ENCODE data around the gene MBOAT2.
"Not testable (repeated sequence)": the region's sequence is repeated elsewhere in the genome, so short reads cannot be mapped to it uniquely, and the experiment has no call there.

The MBOAT2 gene

DNA sequence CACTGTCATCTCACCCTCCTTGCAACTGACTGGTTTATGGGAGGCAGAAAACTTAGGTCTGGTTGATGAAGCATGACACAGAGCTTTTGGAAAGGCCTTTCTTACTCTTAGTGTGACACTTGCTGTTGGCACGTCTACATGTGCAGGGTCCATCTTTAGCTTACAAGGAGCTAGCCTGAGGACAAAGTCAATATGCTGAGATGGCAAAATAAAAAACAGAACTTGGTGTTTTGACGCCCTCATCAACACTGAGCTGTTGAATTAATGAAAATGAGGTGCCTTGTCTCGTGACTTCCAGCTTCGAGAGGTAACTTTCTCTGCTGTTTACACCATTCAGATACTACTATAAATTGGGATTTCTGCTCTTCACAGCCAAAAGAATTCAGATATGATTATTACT lies 87.5 kb downstream of the MBOAT2 start:
- no peak overlapping the region for H3K4me3 ChIP-seq (ENCODE audit: low read length, poor library complexity, severe bottlenecking)
- H3K4me1 ChIP-seq (ENCODE audit: insufficient read depth, low read length, poor library complexity, severe bottlenecking), result no peaks in the 10 kb centered on the region
- no peak overlapping the region for H3K4me2 ChIP-seq (ENCODE audit: low read depth, low read length, poor library complexity, severe bottlenecking)
- no peaks in the 10 kb centered on the region; the same call in 1 of the 2 replicates for H3K36me3 ChIP-seq (ENCODE audit: insufficient read depth, low read length)
- H4K20me1 ChIP-seq (ENCODE audit: insufficient read depth, low read length, poor library complexity, severe bottlenecking), result no peaks in the 10 kb centered on the region
- H3K27me3 ChIP-seq (ENCODE audit: insufficient read depth, low read length, poor library complexity, severe bottlenecking), result no peaks in the 10 kb centered on the region
- H3K9me2 ChIP-seq (replicated peaks; ENCODE audit: low read depth, low read length), result no peaks in the 10 kb centered on the region
- H3F3A ChIP-seq (ENCODE audit: low read depth), result no peaks in the 10 kb centered on the region
- H3K9ac ChIP-seq (ENCODE audit: low read depth, low read length, poor library complexity, severe bottlenecking), result no peak overlapping the region
- H3K9me3 ChIP-seq (ENCODE audit: insufficient read depth, low read depth, low read length), result peaks cover 8% of the 10 kb centered on the region; the same call in 1 of the 2 replicates
- no peak for TF ChIP-seq EZH2phosphoT487 (IDR thresholded peaks at IDR 0.05; ENCODE audit: borderline replicate concordance)
- TF ChIP-seq, protein P1, sequence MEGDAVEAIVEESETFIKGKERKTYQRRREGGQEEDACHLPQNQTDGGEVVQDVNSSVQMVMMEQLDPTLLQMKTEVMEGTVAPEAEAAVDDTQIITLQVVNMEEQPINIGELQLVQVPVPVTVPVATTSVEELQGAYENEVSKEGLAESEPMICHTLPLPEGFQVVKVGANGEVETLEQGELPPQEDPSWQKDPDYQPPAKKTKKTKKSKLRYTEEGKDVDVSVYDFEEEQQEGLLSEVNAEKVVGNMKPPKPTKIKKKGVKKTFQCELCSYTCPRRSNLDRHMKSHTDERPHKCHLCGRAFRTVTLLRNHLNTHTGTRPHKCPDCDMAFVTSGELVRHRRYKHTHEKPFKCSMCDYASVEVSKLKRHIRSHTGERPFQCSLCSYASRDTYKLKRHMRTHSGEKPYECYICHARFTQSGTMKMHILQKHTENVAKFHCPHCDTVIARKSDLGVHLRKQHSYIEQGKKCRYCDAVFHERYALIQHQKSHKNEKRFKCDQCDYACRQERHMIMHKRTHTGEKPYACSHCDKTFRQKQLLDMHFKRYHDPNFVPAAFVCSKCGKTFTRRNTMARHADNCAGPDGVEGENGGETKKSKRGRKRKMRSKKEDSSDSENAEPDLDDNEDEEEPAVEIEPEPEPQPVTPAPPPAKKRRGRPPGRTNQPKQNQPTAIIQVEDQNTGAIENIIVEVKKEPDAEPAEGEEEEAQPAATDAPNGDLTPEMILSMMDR (conservative IDR thresholded peaks at IDR 0.05; ENCODE audit: low read length), result no peak
- H2AFZ ChIP-seq (ENCODE audit: low read length), result no peak overlapping the region
- no peaks in the 10 kb centered on the region for H3K79me2 ChIP-seq (ENCODE audit: insufficient read depth, low read length)

DNA sequence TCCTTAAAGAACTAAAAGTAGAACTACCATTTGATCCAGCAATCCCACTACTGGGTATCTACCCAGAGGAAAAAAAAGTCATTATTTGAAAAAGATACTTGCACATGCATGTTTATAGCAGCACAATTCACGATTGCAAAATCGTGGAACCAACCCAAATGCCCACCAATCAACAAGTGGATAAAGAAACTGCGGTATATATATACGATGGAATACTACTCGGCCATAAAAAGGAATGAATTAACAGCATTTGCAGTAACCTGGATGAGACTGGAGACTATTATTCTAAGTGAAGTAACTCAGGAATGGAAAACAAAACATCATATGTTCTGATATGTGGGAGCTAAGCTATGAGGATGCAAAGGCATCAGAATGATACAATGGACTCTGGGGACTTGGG lies 89.7 kb downstream of the MBOAT2 start:
- H2AFZ ChIP-seq (ENCODE audit: low read length); H3K36me3 ChIP-seq (ENCODE audit: insufficient read depth, low read length); H3K9ac ChIP-seq (ENCODE audit: low read depth, low read length, poor library complexity, severe bottlenecking); H3K4me2 ChIP-seq (ENCODE audit: low read depth, low read length, poor library complexity, severe bottlenecking); H3F3A ChIP-seq (ENCODE audit: low read depth); H3K9me2 ChIP-seq (replicated peaks; ENCODE audit: low read depth, low read length); H3K79me2 ChIP-seq (ENCODE audit: insufficient read depth, low read length); H3K27me3 ChIP-seq (ENCODE audit: insufficient read depth, low read length, poor library complexity, severe bottlenecking); H4K20me1 ChIP-seq (ENCODE audit: insufficient read depth, low read length, poor library complexity, severe bottlenecking); H3K4me1 ChIP-seq (ENCODE audit: insufficient read depth, low read length, poor library complexity, severe bottlenecking); H3K4me3 ChIP-seq (ENCODE audit: low read length, poor library complexity, severe bottlenecking): not testable (repeated sequence)
- peaks cover 13% of the 10 kb centered on the region; the same call in 1 of the 2 replicates for H3K9me3 ChIP-seq (ENCODE audit: insufficient read depth, low read depth, low read length)

DNA sequence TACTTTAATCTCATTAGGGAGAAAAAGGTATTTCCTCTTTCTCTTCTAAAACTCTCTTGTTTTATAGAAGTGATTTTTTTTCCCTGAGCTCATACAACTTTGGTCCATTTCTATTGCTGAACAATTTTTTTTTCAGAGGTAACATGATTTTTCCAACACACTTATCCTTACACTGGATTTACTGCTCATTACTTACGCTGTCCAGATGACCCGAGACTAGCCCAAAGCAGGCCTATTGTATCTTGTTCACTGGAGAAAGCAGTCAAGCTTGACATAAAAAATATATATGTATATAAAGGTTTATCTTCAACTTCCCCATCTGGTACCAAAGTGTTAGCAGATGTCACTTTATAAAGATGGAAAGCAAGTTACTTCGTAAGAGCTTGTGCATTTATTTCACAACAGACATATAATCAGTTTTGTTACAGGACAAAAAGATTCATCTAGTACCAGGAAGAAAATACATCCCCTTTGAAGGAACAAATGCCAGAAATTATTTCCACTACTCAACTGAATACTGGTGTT lies 95.7 kb downstream of the MBOAT2 start:
- Histone ChIP-seq H2AFZ (ENCODE audit: low read length) (no peak overlapping the region), H3K79me2 (ENCODE audit: insufficient read depth, low read length) (no peaks in the 10 kb centered on the region), H3K36me3 (ENCODE audit: insufficient read depth, low read length) (peaks cover 10% of the 10 kb centered on the region; the same call in 1 of the 2 replicates), H3K4me3 (ENCODE audit: low read length, poor library complexity, severe bottlenecking) (no peak overlapping the region), H3K9me2 (replicated peaks; ENCODE audit: low read depth, low read length) (no peaks in the 10 kb centered on the region), H3F3A (ENCODE audit: low read depth) (no peaks in the 10 kb centered on the region), H3K27me3 (ENCODE audit: insufficient read depth, low read length, poor library complexity, severe bottlenecking) (no peaks in the 10 kb centered on the region), H3K4me2 (ENCODE audit: low read depth, low read length, poor library complexity, severe bottlenecking) (no peak overlapping the region), H3K9me3 (ENCODE audit: insufficient read depth, low read depth, low read length) (peaks cover 13% of the 10 kb centered on the region; the same call in 1 of the 2 replicates), H4K20me1 (ENCODE audit: insufficient read depth, low read length, poor library complexity, severe bottlenecking) (no peaks in the 10 kb centered on the region), H3K9ac (ENCODE audit: low read depth, low read length, poor library complexity, severe bottlenecking) (no peak overlapping the region), H3K4me1 (ENCODE audit: insufficient read depth, low read length, poor library complexity, severe bottlenecking) (no peaks in the 10 kb centered on the region)
- TF ChIP-seq, protein P1 (conservative IDR thresholded peaks at IDR 0.05; ENCODE audit: low read length), result no peak
- TF ChIP-seq EZH2phosphoT487 (IDR thresholded peaks at IDR 0.05; ENCODE audit: borderline replicate concordance), result no peak

DNA sequence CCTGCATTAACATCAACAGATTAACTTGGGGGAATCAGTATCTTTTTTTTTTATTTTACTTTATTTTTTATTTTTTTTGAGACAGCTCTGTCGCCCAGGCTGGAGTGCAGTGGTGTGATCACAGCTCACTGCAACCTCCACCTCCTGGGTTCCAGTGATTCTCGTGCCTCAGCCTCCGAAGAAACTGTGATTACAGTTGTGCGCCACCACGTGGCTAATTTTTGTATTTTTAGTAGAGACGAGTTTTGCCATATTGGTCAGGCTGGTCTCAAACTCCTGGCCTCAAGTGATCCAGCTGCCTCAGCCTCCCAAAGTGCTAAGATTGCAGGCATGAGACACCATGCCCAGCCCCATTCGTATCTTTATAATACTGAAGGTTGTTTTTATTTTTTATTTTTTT lies 99.6 kb downstream of the MBOAT2 start:
- not testable (repeated sequence) for H3F3A ChIP-seq (ENCODE audit: low read depth); H2AFZ ChIP-seq (ENCODE audit: low read length); H3K9me2 ChIP-seq (replicated peaks; ENCODE audit: low read depth, low read length); H4K20me1 ChIP-seq (ENCODE audit: insufficient read depth, low read length, poor library complexity, severe bottlenecking); H3K4me1 ChIP-seq (ENCODE audit: insufficient read depth, low read length, poor library complexity, severe bottlenecking); H3K9ac ChIP-seq (ENCODE audit: low read depth, low read length, poor library complexity, severe bottlenecking); H3K27me3 ChIP-seq (ENCODE audit: insufficient read depth, low read length, poor library complexity, severe bottlenecking); H3K4me2 ChIP-seq (ENCODE audit: low read depth, low read length, poor library complexity, severe bottlenecking); H3K4me3 ChIP-seq (ENCODE audit: low read length, poor library complexity, severe bottlenecking); H3K79me2 ChIP-seq (ENCODE audit: insufficient read depth, low read length); H3K36me3 ChIP-seq (ENCODE audit: insufficient read depth, low read length); H3K9me3 ChIP-seq (ENCODE audit: insufficient read depth, low read depth, low read length)

DNA sequence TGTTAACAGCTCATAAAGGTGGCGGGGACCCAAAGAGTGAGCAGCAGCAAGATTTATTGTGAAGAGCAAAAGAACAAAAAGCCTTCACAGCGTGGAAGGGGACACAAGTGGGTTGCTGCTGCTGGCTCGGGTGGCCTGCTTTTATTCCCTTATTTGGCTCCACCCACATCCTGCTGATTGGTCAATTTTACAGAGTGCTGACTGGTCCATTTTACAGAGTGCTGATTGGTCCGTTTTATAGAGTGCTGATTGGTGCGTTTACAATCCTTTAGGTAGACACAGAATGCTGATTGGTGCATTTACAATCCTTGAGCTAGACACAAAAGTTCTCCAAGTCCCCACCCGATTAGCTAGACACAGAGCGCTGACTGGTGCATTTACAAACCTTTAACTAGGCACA lies 100.7 kb downstream of the MBOAT2 start:
- H3F3A ChIP-seq (ENCODE audit: low read depth); H3K9me3 ChIP-seq (ENCODE audit: insufficient read depth, low read depth, low read length); H3K9ac ChIP-seq (ENCODE audit: low read depth, low read length, poor library complexity, severe bottlenecking); H3K4me1 ChIP-seq (ENCODE audit: insufficient read depth, low read length, poor library complexity, severe bottlenecking); H2AFZ ChIP-seq (ENCODE audit: low read length); H3K36me3 ChIP-seq (ENCODE audit: insufficient read depth, low read length); H3K4me3 ChIP-seq (ENCODE audit: low read length, poor library complexity, severe bottlenecking); H4K20me1 ChIP-seq (ENCODE audit: insufficient read depth, low read length, poor library complexity, severe bottlenecking); H3K4me2 ChIP-seq (ENCODE audit: low read depth, low read length, poor library complexity, severe bottlenecking); H3K9me2 ChIP-seq (replicated peaks; ENCODE audit: low read depth, low read length); H3K79me2 ChIP-seq (ENCODE audit: insufficient read depth, low read length); H3K27me3 ChIP-seq (ENCODE audit: insufficient read depth, low read length, poor library complexity, severe bottlenecking): not testable (repeated sequence)

DNA sequence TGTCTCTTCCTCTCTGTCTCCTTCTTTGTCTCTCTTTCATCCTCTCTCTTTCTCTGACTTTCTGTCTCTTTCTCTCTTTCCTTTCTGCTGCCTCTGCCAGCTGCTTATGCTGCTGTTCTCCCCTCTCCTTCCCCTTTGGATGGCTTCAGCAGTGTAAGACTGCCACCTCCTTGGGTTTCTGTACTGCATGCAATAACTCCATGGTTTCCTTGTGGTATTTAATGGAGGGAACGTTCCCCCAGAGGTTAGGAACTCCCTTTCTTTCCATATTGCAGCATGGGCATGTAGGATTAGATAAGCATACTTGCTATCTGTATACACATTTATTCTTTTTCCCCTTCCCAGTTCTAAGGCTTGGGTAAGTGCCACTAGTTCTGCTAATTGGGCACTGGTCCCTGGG lies 106.3 kb downstream of the MBOAT2 start:
- not testable (repeated sequence) for H4K20me1 ChIP-seq (ENCODE audit: insufficient read depth, low read length, poor library complexity, severe bottlenecking); H3K27me3 ChIP-seq (ENCODE audit: insufficient read depth, low read length, poor library complexity, severe bottlenecking); H3K9me3 ChIP-seq (ENCODE audit: insufficient read depth, low read depth, low read length); H3K79me2 ChIP-seq (ENCODE audit: insufficient read depth, low read length); H3K4me3 ChIP-seq (ENCODE audit: low read length, poor library complexity, severe bottlenecking); H3K4me1 ChIP-seq (ENCODE audit: insufficient read depth, low read length, poor library complexity, severe bottlenecking); H3K4me2 ChIP-seq (ENCODE audit: low read depth, low read length, poor library complexity, severe bottlenecking); H3K9me2 ChIP-seq (replicated peaks; ENCODE audit: low read depth, low read length); H3K9ac ChIP-seq (ENCODE audit: low read depth, low read length, poor library complexity, severe bottlenecking); H3F3A ChIP-seq (ENCODE audit: low read depth); H2AFZ ChIP-seq (ENCODE audit: low read length)
- peaks cover 13% of the 10 kb centered on the region; the same call in 1 of the 2 replicates for H3K36me3 ChIP-seq (ENCODE audit: insufficient read depth, low read length)

All from Loucy (cell line).